ENCODE measurements around the gene ZFPM1.

ZFPM1 gene

GRCh38 chr16:88446736-88447135 is 6.3 kb upstream of the ZFPM1 start:
- TF ChIP-seq CTCF (IDR thresholded peaks at IDR 0.05; ENCODE audit: control extremely low read depth, extremely low read depth, low read depth, missing control alignments) = no peak
- DNase-seq (ENCODE audit: extremely low spot score) = no peak
- CTCF ChIA-PET = interaction anchor here (1.1 to 4.2 kb wide), 2 partner anchors 9 to 114 kb away, joined by 3 to 22 read pairs; no protein-coding TSS in a partner anchor
- POLR2A ChIA-PET = no interaction called here

- ChIA-PET POLR2A (no interaction called here), CTCF (interaction anchor here (0.9 to 4.2 kb wide), 5 partner anchors 10 to 113 kb away, joined by 3 to 22 read pairs (median 3); no protein-coding TSS in a partner anchor)
Observed at GRCh38 chr16:88447881-88448280, 5.2 kb upstream of the ZFPM1 start.

GRCh38 chr16:88448461-88449266 is 4.4 kb upstream of the ZFPM1 start:
- TF ChIP-seq CTCF (IDR thresholded peaks at IDR 0.05; ENCODE audit: control extremely low read depth, extremely low read depth, low read depth, missing control alignments) = no peak
- CTCF ChIA-PET = interaction anchor here (1.2 to 4.2 kb wide), 3 partner anchors 11 to 18 kb away, joined by 3 to 22 read pairs (median 3); no protein-coding TSS in a partner anchor
- no peak for DNase-seq (ENCODE audit: extremely low spot score)
- POLR2A ChIA-PET = no interaction called here

More at GRCh38 chr16:88447881-88448280, 5.2 kb upstream of the ZFPM1 start:
- no peak for TF ChIP-seq CTCF (IDR thresholded peaks at IDR 0.05; ENCODE audit: control extremely low read depth, extremely low read depth, low read depth, missing control alignments)
- no peak for DNase-seq (ENCODE audit: extremely low spot score)

GRCh38 chr16:88449267-88449561 is 3.9 kb upstream of the ZFPM1 start:
- ChIA-PET CTCF (interaction anchor here (1.2 to 4.2 kb wide), 3 partner anchors 11 to 18 kb away, joined by 3 to 22 read pairs (median 3); no protein-coding TSS in a partner anchor), POLR2A (no interaction called here)
- no peak for TF ChIP-seq CTCF (IDR thresholded peaks at IDR 0.05; ENCODE audit: control extremely low read depth, extremely low read depth, low read depth, missing control alignments)
- DNase-seq (ENCODE audit: extremely low spot score) = no peak

GRCh38 chr16:88451586-88452481 is 1.2 kb upstream of the ZFPM1 start:
- ChIA-PET POLR2A (no interaction called here), CTCF (interaction anchor here (1.1 to 2.1 kb wide), 4 partner anchors 8 to 101 kb away, joined by 3 to 16 read pairs (median 6); no protein-coding TSS in a partner anchor)
- no peak for DNase-seq (ENCODE audit: extremely low spot score)
- TF ChIP-seq CTCF (IDR thresholded peaks at IDR 0.05; ENCODE audit: control extremely low read depth, extremely low read depth, low read depth, missing control alignments) = no peak
